Endothelial cell of umbilical vein (primary cell): ENCODE measurements around the gene C2orf74. TPM values are rescaled to one million over a fixed set of nuclear protein-coding genes. Genes with fewer than 3 reads are reported as not detected.

Experiments
- BruUV-seq: library from RNA; stranded (reverse); fragments of 400-500 nt; replicated peaks from 2 replicates; lab custom pipeline; 2021; lab: Mats Ljungman, UMichigan
- CTCF ChIA-PET: fragments of 300-600, 350-600 bp; sonication (Branson Sonifier 250); formaldehyde crosslinking; loops from one replicate; lab custom pipeline; 2021; ENCODE audit warnings: antibody characterized with exemption, inconsistent platforms; lab: Charles Lee
- POLR2A ChIA-PET: fragments of 300-600, 350-600 bp; sonication (Branson Sonifier 250); formaldehyde crosslinking; loops from one replicate; lab custom pipeline; 2021; ENCODE audit warnings: antibody characterized with exemption, inconsistent platforms; lab: Charles Lee
- DNase-seq: peaks from one replicate; pipeline ENCODE4 v3.0.0-alpha.2; 2011; ENCODE audit warnings: low read depth, low spot score
- FAIRE-seq: peaks from 2 replicates; lab custom pipeline; 2011; peaks lifted over from hg19 to GRCh38; lab: Jason Lieb, UNC
- H2AFZ ChIP-seq: 2 replicates; pipeline ENCODE4 v1.6.0; 2012; ENCODE audit warnings: low read depth, low read length, control low read depth, inconsistent platforms
- H3K27ac ChIP-seq: 2 replicates; pipeline ENCODE4 v1.5.1; 2011; ENCODE audit warnings: low read depth, mild to moderate bottlenecking, control low read depth, low read length, moderate library complexity; ENCODE audit not compliant: insufficient read depth
- H3K27me3 ChIP-seq, 2 experiments: 2 replicates each; pipeline versions ENCODE4 v1.6.0 to v1.6.1; 2011; ENCODE audit warnings: low read length in 2 of 2, mixed read lengths in 1 of 2; ENCODE audit not compliant: control insufficient read depth in 2 of 2, insufficient read depth in 2 of 2
- H3K36me3 ChIP-seq, 2 experiments: 2 replicates in 1 of 2; 3 replicates in 1 of 2; pipeline ENCODE4 v1.5.1; 2011; ENCODE audit warnings: low read length in 2 of 2, mild to moderate bottlenecking in 1 of 2, moderate library complexity in 1 of 2; ENCODE audit not compliant: control insufficient read depth in 2 of 2, insufficient read depth in 2 of 2; ENCODE audit errors: extremely low read depth in 1 of 2
- H3K4me1 ChIP-seq: 3 replicates; pipeline ENCODE4 v1.5.1; 2011; ENCODE audit warnings: mild to moderate bottlenecking, low read length; ENCODE audit not compliant: control insufficient read depth, insufficient read depth; ENCODE audit errors: extremely low read depth
- H3K4me2 ChIP-seq: 2 replicates; pipeline ENCODE4 v1.6.1; 2011; ENCODE audit warnings: low read length, control low read depth, mixed read lengths; ENCODE audit not compliant: insufficient read depth
- H3K4me3 ChIP-seq, 3 experiments: fragments of 200-600 bp in 1 of 3; sonication (generic), shearing (Covaris generic) in 1 of 3; replicated peaks in 1 of 3; 2 replicates each; pipeline ENCODE4 v1.5.1; 2011 to 2016; ENCODE audit warnings: control low read depth in 3 of 3, low read length in 3 of 3, mild to moderate bottlenecking in 2 of 3, inconsistent platforms in 1 of 3, low read depth in 1 of 3, moderate library complexity in 1 of 3; ENCODE audit not compliant: insufficient read depth in 1 of 3
- H3K79me2 ChIP-seq: 2 replicates; pipeline ENCODE4 v1.6.0; 2012; ENCODE audit warnings: low read length, inconsistent platforms; ENCODE audit not compliant: control insufficient read depth, insufficient read depth
- H3K9ac ChIP-seq: replicated peaks from 2 replicates; pipeline ENCODE3; 2011; ENCODE audit warnings: low read length, control low read depth; ENCODE audit not compliant: insufficient read depth; ENCODE audit errors: extremely low read depth
- H3K9me1 ChIP-seq: replicated peaks from 3 replicates; pipeline ENCODE4 v1.6.0; 2011; ENCODE audit warnings: mild to moderate bottlenecking, low read length; ENCODE audit not compliant: control insufficient read depth, insufficient read depth; ENCODE audit errors: extremely low read depth
- H3K9me3 ChIP-seq: replicated peaks from 2 replicates; pipeline ENCODE4 v1.5.1; 2012; ENCODE audit warnings: low read length, inconsistent platforms; ENCODE audit not compliant: control insufficient read depth, insufficient read depth
- H4K20me1 ChIP-seq: replicated peaks from 2 replicates; pipeline ENCODE3; 2011; ENCODE audit warnings: mild to moderate bottlenecking, low read length; ENCODE audit not compliant: control insufficient read depth, insufficient read depth; ENCODE audit errors: extremely low read depth
- CTCF ChIP-seq, 2 donors: IDR thresholded peaks; 1 replicate in 1 of 2; 2 replicates in 1 of 2; pipeline ENCODE4 v1.5.1; 2011; ENCODE audit warnings: low read length in 2 of 2, mild to moderate bottlenecking in 2 of 2, moderate library complexity in 2 of 2, control low read depth in 1 of 2, inconsistent platforms in 1 of 2, low read depth in 1 of 2; ENCODE audit not compliant: insufficient read depth in 1 of 2; ENCODE audit errors: extremely low read depth in 1 of 2
- EZH2 ChIP-seq: IDR thresholded peaks from 2 replicates; pipeline ENCODE4 v1.6.1; 2012; ENCODE audit warnings: borderline replicate concordance, low read depth, mild to moderate bottlenecking, moderate library complexity, low read length, inconsistent platforms; ENCODE audit not compliant: severe bottlenecking
- FOS ChIP-seq: IDR thresholded peaks from 2 replicates; pipeline ENCODE4 v1.6.1; 2011; ENCODE audit warnings: mild to moderate bottlenecking, low read length, moderate library complexity, borderline replicate concordance; ENCODE audit not compliant: insufficient read depth
- GATA2 ChIP-seq: IDR thresholded peaks from 2 replicates; pipeline ENCODE4 v1.7.0; 2011; ENCODE audit warnings: low read depth, mild to moderate bottlenecking, moderate library complexity, mixed read lengths, low read length; ENCODE audit not compliant: insufficient read length, insufficient read depth
- JUN ChIP-seq: IDR thresholded peaks from 2 replicates; pipeline ENCODE4 v1.6.1; 2011; ENCODE audit warnings: borderline replicate concordance, low read depth; ENCODE audit not compliant: insufficient read length, insufficient read depth
- MAX ChIP-seq: IDR thresholded peaks from 2 replicates; pipeline ENCODE4 v1.6.1; 2011; ENCODE audit not compliant: insufficient read depth, insufficient read length
- MYC ChIP-seq: IDR thresholded peaks from one replicate; pipeline ENCODE4 v1.6.1; 2011; ENCODE audit warnings: mild to moderate bottlenecking, low read depth, low read length
- POLR2A ChIP-seq: IDR thresholded peaks from 2 replicates; pipeline ENCODE4 v1.6.1; 2012; ENCODE audit warnings: low read depth, mild to moderate bottlenecking, control low read depth, low read length
- POLR2AphosphoS5 ChIP-seq: IDR thresholded peaks from 2 replicates; pipeline ENCODE4 v1.6.1; 2012; ENCODE audit warnings: low read depth, mild to moderate bottlenecking, control low read depth, low read length, moderate library complexity; ENCODE audit not compliant: insufficient read depth
- dilution Hi-C: fragments of 300-500 bp; cut with MboI; formaldehyde crosslinking; loops from one replicate; pipeline ENCODE4 v1.15.0; 2019; ENCODE audit warnings: low sequenced_read_pairs; ENCODE audit not compliant: extremely low pct_ligation_motif_present
- intact Hi-C: fragments of 100-400 bp; cut with micrococcal nuclease; formaldehyde crosslinking; loops from one replicate; pipeline ENCODE4 v1.10.0; 2022
- polyA plus RNA-seq, 4 experiments: library from polyadenylated mRNA; depleted of rRNA in 3 of 4; stranded (reverse) in 3 of 4; unstranded in 1 of 4; fragments of >200 nt; gene quantifications; 2 replicates each; pipeline versions ENCODE4 v1.2.1 to v1.2.3, GENCODE V29; 2011 to 2012; ENCODE audit warnings: missing spikeins in 1 of 4
- total RNA-seq: library from RNA; stranded (reverse); gene quantifications from 2 replicates; pipeline ENCODE4 v1.2.3, GENCODE V29; 2021

The C2orf74 gene
- total and polyA plus RNA-seq, 2 donors (not counting 3 experiments of a cell fraction or from before 2014, with no cell fraction given): 4.1 to 5.6 TPM

GRCh38 chr2:61214171-61214570 is 52.2 kb downstream of the C2orf74 start:
- Histone ChIP-seq H3K9ac (no peak overlapping the region), H3K9me1 (no peaks in the 10 kb centered on the region), H3K27ac (no peak overlapping the region), H3K9me3 (no peaks in the 10 kb centered on the region), H3K4me2 (no peak overlapping the region), H3K79me2 (no peaks in the 10 kb centered on the region), H4K20me1 (no peaks in the 10 kb centered on the region), H2AFZ (no peak overlapping the region), H3K4me1 (no peaks in the 10 kb centered on the region), H3K36me3 (peaks cover 4 to 14% of the 10 kb centered on the region in 2 experiments), H3K4me3 (no peak overlapping the region), H3K27me3 (no peaks in the 10 kb centered on the region)
- no TSS peak for BruUV-seq
- FAIRE-seq (peak; percentile 61), DNase-seq (no peak)
- intact Hi-C loops: no loop called here
- ChIA-PET POLR2A (no interaction called here), CTCF (no interaction called here)
- dilution Hi-C loops: no loop called here
- TF ChIP-seq POLR2AphosphoS5 (no peak), POLR2A (no peak), FOS (no peak), JUN (no peak), GATA2 (no peak), MAX (no peak), CTCF (IDR thresholded peaks at IDR 0.05; ENCODE audit: extremely low read depth in 1 of 2, insufficient read depth in 1 of 2, low read depth in 1 of 2, low read length in 2 of 2) (no peak), EZH2 (no peak), MYC (no peak)

Other genes starting within 250 kb of the C2orf74 start
- gene PEX13, start 144.5 kb upstream of the C2orf74 start, total RNA-seq: 21.0 and 25.0 TPM in 2 replicates
- gene PEX13, start 144.5 kb upstream of the C2orf74 start, polyA plus RNA-seq: 15.7 and 18.0 TPM in 2 replicates
- 6.5 and 10.3 TPM in 2 replicates for gene PUS10, start 143.9 kb upstream of the C2orf74 start, total RNA-seq
- gene PUS10, start 143.9 kb upstream of the C2orf74 start, polyA plus RNA-seq: 2.7 and 3.7 TPM in 2 replicates
- gene SANBR, start 96.3 kb upstream of the C2orf74 start, total RNA-seq: 22.9 and 23.8 TPM in 2 replicates
- gene SANBR, start 96.3 kb upstream of the C2orf74 start, polyA plus RNA-seq: 4.8 and 5.7 TPM in 2 replicates